GM12878 (cell line): ENCODE data around the gene SGPP2. TPM values are rescaled to one million over a fixed set of nuclear protein-coding genes. Genes with fewer than 3 reads are reported as not detected.

Experiments
- ATAC-seq: fragments of 200-7000 bp; cut with Tn5 transposase; 3 replicates; pipeline ENCODE4 v1.9.1; 2020; ENCODE audit warnings: mild to moderate bottlenecking, moderate library complexity
- BruUV-seq: library from RNA; stranded (reverse); fragments of 400-500 nt; replicated peaks from 2 replicates; lab custom pipeline; 2021; lab: Mats Ljungman, UMichigan
- CTCF ChIA-PET: fragments of 300-600 bp; sonication (Branson Sonifier 250); formaldehyde crosslinking; extraction: SDS; loops from one replicate; lab custom pipeline; 2021; ENCODE audit warnings: inconsistent platforms; lab: Yijun Ruan, JAX
- POLR2A ChIA-PET: fragments of 350-600 bp; formaldehyde crosslinking; extraction: SDS; loops from one replicate; lab custom pipeline; 2021; ENCODE audit warnings: inconsistent platforms; lab: Charles Lee
- RAD21 ChIA-PET: fragments of 300-600 bp; sonication (Branson Sonifier 250); formaldehyde crosslinking; loops from one replicate; lab custom pipeline; 2023; ENCODE audit warnings: antibody characterized with exemption; ENCODE audit not compliant: unreplicated experiment; lab: Charles Lee
- SMC1A ChIA-PET: fragments of 300-600 bp; sonication (Branson Sonifier 250); formaldehyde crosslinking; loops from one replicate; lab custom pipeline; 2023; ENCODE audit not compliant: unreplicated experiment, uncharacterized antibody; lab: Charles Lee
- DNase-seq: peaks from one replicate; pipeline ENCODE4 v3.0.0-alpha.2; 2011; ENCODE audit warnings: low read depth, low spot score
- FAIRE-seq: peaks from 3 replicates; lab custom pipeline; 2011; peaks lifted over from hg19 to GRCh38; lab: Jason Lieb, UNC
- H2AFZ ChIP-seq: 2 replicates; pipeline ENCODE4 v1.6.0; 2011; ENCODE audit warnings: low read depth, low read length, control low read depth; ENCODE audit not compliant: control insufficient read depth
- H3K27ac ChIP-seq: 2 replicates; pipeline ENCODE4 v1.5.1; 2011; ENCODE audit warnings: control low read depth; ENCODE audit not compliant: control insufficient read depth, insufficient read depth
- H3K27me3 ChIP-seq, 2 experiments: replicated peaks in 1 of 2; 2 replicates each; pipeline versions ENCODE4 v1.6.0 to v1.6.1; 2011; ENCODE audit warnings: low read length in 1 of 2; ENCODE audit not compliant: control insufficient read depth in 2 of 2, insufficient read depth in 2 of 2
- H3K36me3 ChIP-seq, 2 experiments: 2 replicates each; pipeline ENCODE4 v1.5.1; 2011; ENCODE audit warnings: low read length in 1 of 2; ENCODE audit not compliant: control insufficient read depth in 2 of 2, insufficient read depth in 2 of 2
- H3K4me1 ChIP-seq: 2 replicates; pipeline ENCODE4 v1.6.1; 2011; ENCODE audit warnings: mild to moderate bottlenecking, low read length, moderate library complexity, mixed read lengths; ENCODE audit not compliant: control insufficient read depth, insufficient read depth
- H3K4me2 ChIP-seq: 2 replicates; pipeline ENCODE4 v1.6.0; 2011; ENCODE audit warnings: control low read depth; ENCODE audit not compliant: control insufficient read depth, insufficient read depth
- H3K4me3 ChIP-seq: fragments of 200-600 bp; sonication (generic); 2 replicates; pipeline ENCODE4 v1.5.1; 2016
- H3K79me2 ChIP-seq: 2 replicates; pipeline ENCODE4 v1.6.0; 2011; ENCODE audit warnings: low read length; ENCODE audit not compliant: control insufficient read depth, insufficient read depth
- H3K9ac ChIP-seq: 2 replicates; pipeline ENCODE4 v1.8.0; 2011; ENCODE audit warnings: low read length, control low read depth, mixed read lengths; ENCODE audit not compliant: control insufficient read depth, insufficient read depth
- H3K9me3 ChIP-seq: replicated peaks from 3 replicates; pipeline ENCODE4 v1.5.1; 2011; ENCODE audit warnings: mild to moderate bottlenecking, low read length; ENCODE audit not compliant: control insufficient read depth, insufficient read depth
- H4K20me1 ChIP-seq: 2 replicates; pipeline ENCODE4 v1.6.0; 2011; ENCODE audit not compliant: control insufficient read depth, insufficient read depth
- HDGF ChIP-seq: fragments of 450-650 bp; IDR thresholded peaks from 2 replicates; pipeline ENCODE4 v1.6.1; 2016; ENCODE audit warnings: antibody characterized with exemption
- MYC ChIP-seq: IDR thresholded peaks from 2 replicates; pipeline ENCODE4 v1.6.1; 2011; ENCODE audit warnings: mild to moderate bottlenecking, low read length, moderate library complexity, inconsistent platforms; ENCODE audit not compliant: insufficient read depth, insufficient replicate concordance, insufficient read length, severe bottlenecking
- STAT3 ChIP-seq: IDR thresholded peaks from 2 replicates; pipeline ENCODE4 v1.6.1; 2011; ENCODE audit warnings: low read depth, low read length, improper control_type of control experiment
- ZNF217 ChIP-seq: fragments of 450-650 bp; IDR thresholded peaks from 2 replicates; pipeline ENCODE4 v1.6.1; 2017; ENCODE audit warnings: antibody characterized with exemption, mild to moderate bottlenecking
- ZNF24 ChIP-seq: fragments of 450-650 bp; IDR thresholded peaks from 2 replicates; pipeline ENCODE4 v1.6.1; 2017; ENCODE audit warnings: antibody characterized with exemption, mild to moderate bottlenecking
- WGBS: methylation state at CpG from one replicate; pipeline ENCODE4 v1.1.6; 2016; ENCODE audit warnings: low lambda C conversion rate; ENCODE audit not compliant: insufficient replicate concordance, insufficient coverage; ENCODE audit errors: missing lambda C conversion rate; 5-methylcytosine and 5-hydroxymethylcytosine counted together
- in situ Hi-C: fragments of 300-500 bp; cut with MboI; formaldehyde crosslinking; loops from 9 replicates; pipeline ENCODE4 v1.14.3; 2018; ENCODE audit warnings: mixed read lengths
- intact Hi-C: fragments of 100-400 bp; cut with micrococcal nuclease; formaldehyde crosslinking; loops from one replicate; pipeline ENCODE4 v1.14.2; 2022; ENCODE audit not compliant: unreplicated experiment
- polyA plus RNA-seq, 11 experiments: library from polyadenylated mRNA; depleted of rRNA in 4 of 11; unstranded in 6 of 11; stranded (reverse) in 5 of 11; fragments of >200 nt; fragmentation: Nextera tagmentation in 4 of 11; fragmentation: Illumina TruSeq in 1 of 11; extraction: Ambion mirVana in 4 of 11; extraction: Trizol in 1 of 11; gene quantifications; 1 replicate in 1 of 11; 2 replicates in 10 of 11; pipeline versions ENCODE4 v1.2.1 to v1.2.3, GENCODE V29; 2011 to 2016; ENCODE audit warnings: inconsistent platforms in 2 of 11, missing spikeins in 2 of 11, low read depth in 1 of 11
- total RNA-seq, 4 experiments: library from RNA; depleted of rRNA in 3 of 4; stranded (reverse); fragments of >200 nt in 3 of 4; fragmentation: Illumina TruSeq in 1 of 4; extraction: Trizol in 1 of 4; gene quantifications; 2 replicates each; pipeline versions ENCODE4 v1.2.1 to v1.2.3, GENCODE V29; 2013 to 2021
- TF ChIP-seq, protein P1 (sequence below): IDR thresholded peaks from 2 replicates; pipeline ENCODE4 v1.6.1; 2011; ENCODE audit warnings: borderline replicate concordance, low read depth, mild to moderate bottlenecking, moderate library complexity, low read length; ENCODE audit not compliant: insufficient read depth, poor library complexity, severe bottlenecking

SGPP2 gene
- total and polyA plus RNA-seq, 10 of the 15 experiments (the other 5 are each of a cell fraction or from before 2014, with no cell fraction given): 3.5 to 84.9 (median 13.1) TPM

DNA sequence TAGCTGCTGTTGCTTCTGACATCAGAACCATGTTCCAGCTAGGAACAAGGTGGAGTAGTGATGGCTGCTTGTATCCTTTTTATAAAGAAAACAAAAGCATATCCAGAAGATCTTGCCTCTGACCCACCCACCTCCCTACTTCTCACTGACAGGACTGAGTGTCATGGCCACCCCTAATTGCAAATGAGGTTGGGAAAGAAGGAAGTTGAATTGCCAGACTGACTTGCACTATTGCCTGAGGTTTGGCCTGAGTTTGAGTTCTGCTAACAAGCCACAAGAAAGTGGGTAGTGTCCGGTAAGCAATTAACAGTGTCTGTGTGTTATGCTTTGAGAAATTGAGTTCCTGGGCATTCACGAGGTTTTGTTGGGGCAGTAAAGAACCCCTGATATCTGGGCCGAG lies 22.8 kb downstream of the SGPP2 start:
- 86% methylated on average over 3 of the region's 3 CpGs for WGBS
- TF ChIP-seq ZNF24 (no peak), HDGF (no peak), ZNF217 (no peak), MYC (no peak), STAT3 (no peak)
- TF ChIP-seq, protein P1, sequence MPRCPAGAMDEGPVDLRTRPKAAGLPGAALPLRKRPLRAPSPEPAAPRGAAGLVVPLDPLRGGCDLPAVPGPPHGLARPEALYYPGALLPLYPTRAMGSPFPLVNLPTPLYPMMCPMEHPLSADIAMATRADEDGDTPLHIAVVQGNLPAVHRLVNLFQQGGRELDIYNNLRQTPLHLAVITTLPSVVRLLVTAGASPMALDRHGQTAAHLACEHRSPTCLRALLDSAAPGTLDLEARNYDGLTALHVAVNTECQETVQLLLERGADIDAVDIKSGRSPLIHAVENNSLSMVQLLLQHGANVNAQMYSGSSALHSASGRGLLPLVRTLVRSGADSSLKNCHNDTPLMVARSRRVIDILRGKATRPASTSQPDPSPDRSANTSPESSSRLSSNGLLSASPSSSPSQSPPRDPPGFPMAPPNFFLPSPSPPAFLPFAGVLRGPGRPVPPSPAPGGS: no peak
- peaks cover 8% of the 10 kb centered on the region for H3K79me2 ChIP-seq
- H3K27me3 ChIP-seq: no peaks in the 10 kb centered on the region
- no TSS peak for BruUV-seq
- DNase-seq: no peak
- no peak for ATAC-seq
- H3K9ac ChIP-seq: no peak overlapping the region
- no peaks in the 10 kb centered on the region; a peak in 3 of 4 replicates for H3K36me3 ChIP-seq
- ChIA-PET SMC1A (interaction anchor here (1.5 to 7.1 kb wide), 3 partner anchors 16 to 125 kb away, joined by 3 to 47 read pairs (median 12); no protein-coding TSS in a partner anchor), RAD21 (interaction anchor here (3.2 to 4.1 kb wide), 2 partner anchors 24 to 129 kb away, joined by 10 to 15 read pairs; no protein-coding TSS in a partner anchor), CTCF (interaction anchor here (1.5 kb wide), 1 partner anchor 20 kb away, joined by 3 read pairs; no protein-coding TSS in a partner anchor), POLR2A (no interaction called here)
- no peak overlapping the region for H3K27ac ChIP-seq
- no peak overlapping the region for H3K4me3 ChIP-seq
- in situ Hi-C loops: no loop called here
- peaks cover 9% of the 10 kb centered on the region for H3K4me1 ChIP-seq
- peaks cover 6% of the 10 kb centered on the region; the same call in 1 of the 2 replicates for H4K20me1 ChIP-seq
- FAIRE-seq: no peak
- H3K4me2 ChIP-seq: no peak overlapping the region
- no peak overlapping the region for H2AFZ ChIP-seq
- intact Hi-C loops: no loop called here
- H3K9me3 ChIP-seq: no peaks in the 10 kb centered on the region
